Transverse colon (tissue), 3 donors: Measurements from ENCODE around the gene P2RX7.

ENCODE experiments used
- EP300 ChIP-seq: sonication (generic); formaldehyde crosslinking; IDR thresholded peaks from one replicate; pipeline ENCODE4 v1.6.1; 2017; ENCODE audit warnings: antibody characterized with exemption, low read depth
- POLR2A ChIP-seq: fragments of 450-650 bp; IDR thresholded peaks from one replicate; pipeline ENCODE4 v1.6.1; 2016; ENCODE audit warnings: antibody characterized with exemption, mild to moderate bottlenecking, moderate library complexity
- TF ChIP-seq, protein P1 (sequence below), 5 experiments: fragments of 200-600 bp in 3 of 5; fragments of 450-650 bp in 2 of 5; sonication (generic) in 3 of 5; IDR thresholded peaks; 1 replicate in 2 of 5; 2 replicates in 3 of 5; pipeline ENCODE4 v1.5.1; 2016 to 2017; ENCODE audit warnings: antibody characterized with exemption in 5 of 5, inconsistent platforms in 3 of 5, mild to moderate bottlenecking in 2 of 5, moderate library complexity in 1 of 5

DNA sequence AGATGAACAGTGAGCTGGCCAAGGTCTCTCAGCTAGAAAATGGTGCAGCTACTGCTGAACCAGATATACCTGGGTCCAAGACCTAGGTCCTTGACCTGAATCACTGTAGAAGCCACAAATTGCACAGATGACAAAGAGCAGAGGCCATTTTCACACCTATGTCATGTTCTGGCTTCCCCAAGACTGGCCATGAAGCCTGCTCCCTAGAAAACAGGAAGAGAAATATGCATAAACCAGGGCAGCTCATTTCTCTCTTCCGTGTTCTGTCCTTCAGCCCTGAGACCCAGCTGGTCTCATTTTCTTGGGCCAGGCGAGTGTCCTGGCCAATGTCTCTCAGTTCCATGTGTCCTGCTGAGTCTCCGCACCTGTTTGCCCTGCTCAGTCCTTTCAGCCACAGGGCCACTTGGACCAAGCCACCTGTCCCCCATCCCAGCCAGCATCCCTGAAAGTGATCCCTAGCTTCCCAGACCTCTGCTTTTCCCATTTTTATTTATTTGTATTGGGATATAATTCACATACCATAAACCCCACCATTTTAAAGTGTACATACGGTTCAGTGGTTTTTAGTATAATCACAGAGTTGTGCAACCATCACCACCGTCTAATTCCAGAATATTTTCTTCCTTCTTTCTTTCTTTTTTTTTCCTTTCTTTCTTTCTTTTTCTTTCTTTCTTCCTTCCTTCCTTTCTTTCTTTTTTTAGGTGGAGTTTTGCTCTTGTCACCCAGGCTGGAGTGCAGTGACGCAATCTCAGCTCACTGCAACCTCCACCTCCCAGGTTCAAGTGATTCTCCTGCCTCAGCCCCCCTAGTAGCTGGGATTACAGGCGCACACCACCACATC lies 27.0 kb downstream of the P2RX7 start:
- TF ChIP-seq POLR2A: no peak
- TF ChIP-seq, protein P1, sequence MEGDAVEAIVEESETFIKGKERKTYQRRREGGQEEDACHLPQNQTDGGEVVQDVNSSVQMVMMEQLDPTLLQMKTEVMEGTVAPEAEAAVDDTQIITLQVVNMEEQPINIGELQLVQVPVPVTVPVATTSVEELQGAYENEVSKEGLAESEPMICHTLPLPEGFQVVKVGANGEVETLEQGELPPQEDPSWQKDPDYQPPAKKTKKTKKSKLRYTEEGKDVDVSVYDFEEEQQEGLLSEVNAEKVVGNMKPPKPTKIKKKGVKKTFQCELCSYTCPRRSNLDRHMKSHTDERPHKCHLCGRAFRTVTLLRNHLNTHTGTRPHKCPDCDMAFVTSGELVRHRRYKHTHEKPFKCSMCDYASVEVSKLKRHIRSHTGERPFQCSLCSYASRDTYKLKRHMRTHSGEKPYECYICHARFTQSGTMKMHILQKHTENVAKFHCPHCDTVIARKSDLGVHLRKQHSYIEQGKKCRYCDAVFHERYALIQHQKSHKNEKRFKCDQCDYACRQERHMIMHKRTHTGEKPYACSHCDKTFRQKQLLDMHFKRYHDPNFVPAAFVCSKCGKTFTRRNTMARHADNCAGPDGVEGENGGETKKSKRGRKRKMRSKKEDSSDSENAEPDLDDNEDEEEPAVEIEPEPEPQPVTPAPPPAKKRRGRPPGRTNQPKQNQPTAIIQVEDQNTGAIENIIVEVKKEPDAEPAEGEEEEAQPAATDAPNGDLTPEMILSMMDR (IDR thresholded peaks at IDR 0.05): no peak
- no peak for TF ChIP-seq EP300
